HUES48 (cell line): ENCODE data around the gene ATG7.
"Not testable (repeated sequence)": the region's sequence is repeated elsewhere in the genome, so short reads cannot be mapped to it uniquely, and the experiment has no call there.

ENCODE experiments used
- H3K27ac ChIP-seq: one replicate; pipeline ENCODE4 v1.7.0; 2013; ENCODE audit warnings: low read depth, low read length, inconsistent platforms
- H3K27me3 ChIP-seq: 2 replicates; pipeline ENCODE4 v1.6.1; 2013; ENCODE audit warnings: mild to moderate bottlenecking, low read length; ENCODE audit not compliant: control insufficient read depth, insufficient read depth
- H3K36me3 ChIP-seq: 2 replicates; pipeline ENCODE4 v1.6.1; 2013; ENCODE audit warnings: low read length; ENCODE audit not compliant: control insufficient read depth, insufficient read depth
- H3K4me1 ChIP-seq: 2 replicates; pipeline ENCODE4 v1.6.1; 2013; ENCODE audit warnings: mild to moderate bottlenecking, low read length; ENCODE audit not compliant: control insufficient read depth, insufficient read depth
- H3K4me3 ChIP-seq: 2 replicates; pipeline ENCODE4 v1.5.1; 2013; ENCODE audit warnings: mild to moderate bottlenecking, low read depth, low read length
- H3K9ac ChIP-seq: 2 replicates; pipeline ENCODE4 v1.6.1; 2013; ENCODE audit warnings: mild to moderate bottlenecking, low read depth, low read length, moderate library complexity
- H3K9me3 ChIP-seq: 2 replicates; pipeline ENCODE4 v1.6.1; 2013; ENCODE audit warnings: low read length; ENCODE audit not compliant: control insufficient read depth, insufficient read depth

The ATG7 gene

DNA sequence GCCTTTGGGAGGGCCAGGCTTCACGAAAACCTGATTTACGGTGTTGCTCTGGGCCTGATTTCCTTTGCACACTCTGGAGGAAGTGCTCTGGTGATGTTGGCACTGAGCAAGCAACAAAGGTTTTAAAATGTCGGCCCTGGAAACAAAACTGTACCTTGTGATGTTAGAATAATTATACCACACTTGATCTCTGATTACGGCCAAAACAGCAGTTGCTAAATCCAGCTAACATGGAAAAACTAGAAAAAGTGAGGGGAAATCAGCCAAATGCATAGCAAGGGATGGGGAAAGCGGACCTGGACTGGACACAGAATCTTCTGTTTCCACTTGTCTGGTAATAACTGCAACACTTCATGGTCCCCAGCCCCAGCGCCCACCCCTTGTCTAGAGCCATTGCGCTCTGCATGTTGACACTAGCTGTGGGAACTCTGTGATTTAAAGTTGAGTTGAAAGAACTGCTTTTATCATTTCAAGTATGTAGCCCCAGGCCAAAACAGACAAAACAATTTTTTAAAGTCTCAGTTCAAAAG lies 251.4 kb downstream of the ATG7 start:
- no peak overlapping the region for H3K9ac ChIP-seq
- no peaks in the 10 kb centered on the region for H3K36me3 ChIP-seq
- no peaks in the 10 kb centered on the region for H3K9me3 ChIP-seq
- no peak overlapping the region for H3K4me3 ChIP-seq
- peaks cover 6% of the 10 kb centered on the region; the same call in 1 of the 2 replicates for H3K4me1 ChIP-seq
- H3K27ac ChIP-seq = no peak overlapping the region
- no peaks in the 10 kb centered on the region for H3K27me3 ChIP-seq

DNA sequence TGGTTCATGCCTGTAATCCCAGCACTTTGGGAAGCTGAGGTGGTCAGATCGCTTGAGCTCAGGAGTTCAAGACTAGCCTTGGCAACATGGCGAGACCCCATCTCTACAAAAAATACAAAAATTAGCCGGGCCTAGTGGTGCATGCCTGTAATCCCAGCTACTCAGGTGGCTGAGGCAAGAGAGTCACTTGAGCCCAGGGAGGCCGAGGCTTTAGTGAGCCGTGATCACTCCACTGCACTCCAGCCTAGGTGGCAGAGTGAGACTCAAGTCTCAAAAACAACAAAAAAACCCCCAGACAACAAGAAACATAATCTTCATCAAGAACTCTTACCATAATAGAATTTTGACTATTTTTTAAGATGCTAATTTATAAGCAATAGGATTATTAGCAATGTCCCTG lies 253.9 kb downstream of the ATG7 start:
- H3K27ac ChIP-seq, H3K4me1 ChIP-seq, H3K36me3 ChIP-seq, H3K9me3 ChIP-seq, H3K9ac ChIP-seq, H3K27me3 ChIP-seq, H3K4me3 ChIP-seq: not testable (repeated sequence)

DNA sequence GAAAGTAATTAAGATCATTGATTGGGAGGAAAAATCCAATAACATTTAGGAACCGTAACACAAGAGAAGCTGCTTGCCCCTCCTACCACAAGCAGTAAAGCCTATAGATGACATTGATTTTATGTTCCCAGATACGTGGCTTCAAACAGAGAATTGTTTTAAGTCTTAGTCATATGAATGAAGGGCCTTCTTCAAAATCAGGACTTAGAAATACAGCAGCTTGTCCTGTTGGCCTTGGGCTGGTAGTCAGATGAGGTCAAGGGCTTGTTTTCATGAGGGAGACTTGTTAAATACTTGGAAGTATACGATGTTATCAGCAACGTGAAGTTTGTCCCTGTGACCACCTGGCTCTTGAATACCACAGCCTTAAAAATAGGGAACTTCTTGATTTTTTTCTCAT lies 257.1 kb downstream of the ATG7 start:
- H3K9me3 ChIP-seq = no peaks in the 10 kb centered on the region
- no peak overlapping the region for H3K27ac ChIP-seq
- no peaks in the 10 kb centered on the region for H3K36me3 ChIP-seq
- H3K27me3 ChIP-seq = no peaks in the 10 kb centered on the region
- no peak overlapping the region for H3K9ac ChIP-seq
- H3K4me3 ChIP-seq = no peak overlapping the region
- no peaks in the 10 kb centered on the region for H3K4me1 ChIP-seq

DNA sequence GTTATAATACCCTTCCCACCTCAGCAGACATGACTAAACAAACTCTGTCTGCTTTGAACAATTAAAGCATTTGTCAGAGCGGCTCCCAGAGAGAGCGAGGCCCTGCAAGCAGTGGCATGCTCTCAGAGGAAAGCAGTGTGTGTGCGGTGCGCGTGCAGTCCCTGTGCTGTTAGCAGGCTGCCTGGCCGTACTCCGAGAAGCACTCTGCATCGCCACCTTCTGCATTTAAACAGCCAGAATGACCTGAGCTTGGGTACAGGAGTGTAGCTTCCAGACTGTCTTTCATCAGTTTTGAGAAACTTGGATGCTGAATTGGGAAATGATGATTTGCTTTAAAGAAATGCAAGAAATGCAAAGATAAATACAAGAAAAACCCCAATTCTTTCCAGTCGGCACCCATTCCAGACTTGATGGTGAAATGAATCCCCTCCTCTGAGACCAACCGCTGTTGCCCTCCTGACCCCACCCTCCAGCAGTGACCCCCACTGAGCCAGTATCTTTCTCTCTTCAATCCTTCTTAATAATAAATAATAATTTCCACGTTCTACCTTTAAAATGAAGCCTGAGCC lies 258.0 kb downstream of the ATG7 start:
- Histone ChIP-seq H3K4me1 (no peaks in the 10 kb centered on the region), H3K27me3 (no peaks in the 10 kb centered on the region), H3K27ac (no peak overlapping the region), H3K36me3 (no peaks in the 10 kb centered on the region), H3K4me3 (no peak overlapping the region), H3K9ac (no peak overlapping the region), H3K9me3 (no peaks in the 10 kb centered on the region)

DNA sequence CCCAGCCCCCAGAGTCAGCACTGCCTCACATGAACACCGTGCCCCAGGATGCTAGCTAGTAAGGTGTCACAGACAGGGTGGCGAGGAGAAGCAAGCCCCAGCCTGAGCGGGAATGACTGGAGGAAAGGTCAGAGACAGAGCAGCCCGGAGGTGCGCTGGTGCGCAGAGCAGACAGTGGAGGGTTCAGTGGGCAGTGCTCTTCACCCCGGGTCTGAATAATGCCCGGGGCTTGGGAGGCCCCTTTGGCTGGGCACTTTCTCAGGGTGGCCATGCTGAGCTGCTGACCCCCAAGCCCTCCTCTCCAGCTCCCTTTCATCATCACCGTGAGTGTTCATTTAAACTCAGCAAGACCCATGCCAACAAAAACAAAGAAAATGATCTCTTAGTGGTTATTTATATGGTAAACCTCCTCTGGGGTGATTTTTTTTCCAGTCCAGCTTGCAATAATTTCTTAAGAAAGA lies 260.8 kb downstream of the ATG7 start:
- no peaks in the 10 kb centered on the region for H3K4me1 ChIP-seq
- H3K9me3 ChIP-seq = no peaks in the 10 kb centered on the region
- H3K36me3 ChIP-seq = no peaks in the 10 kb centered on the region
- no peak overlapping the region for H3K9ac ChIP-seq
- H3K4me3 ChIP-seq = no peak overlapping the region
- no peaks in the 10 kb centered on the region for H3K27me3 ChIP-seq
- H3K27ac ChIP-seq = no peak overlapping the region

DNA sequence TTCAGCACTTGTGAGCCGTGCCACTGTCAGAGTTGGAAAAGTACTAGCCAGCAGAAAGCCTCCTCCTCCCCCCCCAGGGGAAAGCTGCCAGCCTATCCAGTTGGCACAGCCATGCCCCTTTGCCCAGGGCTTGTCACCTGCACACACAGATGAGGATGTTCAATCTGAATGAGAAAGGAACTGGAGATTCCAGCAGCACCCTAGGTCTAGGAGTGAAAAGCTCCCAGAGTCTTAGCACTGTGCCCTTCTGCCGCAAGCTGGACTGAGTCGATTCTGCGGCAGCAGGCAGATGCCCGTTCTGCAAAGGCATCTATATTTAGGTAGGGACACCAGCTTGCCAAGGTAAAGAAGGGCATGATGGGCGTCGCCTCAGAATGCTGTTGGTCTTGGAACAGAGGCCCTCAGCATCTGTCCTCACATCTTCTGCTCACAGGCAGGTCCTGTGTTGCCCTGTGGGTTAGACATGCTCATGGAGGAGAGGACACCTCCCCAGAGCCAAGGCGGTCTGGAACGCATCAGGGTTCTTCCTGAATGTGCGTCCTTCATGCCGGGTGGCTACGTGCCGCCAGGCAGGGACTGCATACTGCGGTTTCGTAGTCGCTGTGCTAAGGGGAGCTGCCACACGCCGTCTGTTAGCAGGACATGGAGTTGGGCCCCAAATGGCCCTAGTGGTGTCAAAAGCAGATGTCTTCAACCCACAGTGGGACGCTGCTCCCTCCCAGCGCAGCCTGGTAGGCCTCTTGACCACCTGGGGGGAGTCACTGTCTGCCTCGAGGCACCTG lies 262.0 kb downstream of the ATG7 start:
- H3K4me3 ChIP-seq = no peak overlapping the region
- no peaks in the 10 kb centered on the region for H3K36me3 ChIP-seq
- no peaks in the 10 kb centered on the region for H3K9me3 ChIP-seq
- H3K27me3 ChIP-seq = no peaks in the 10 kb centered on the region
- no peak overlapping the region for H3K9ac ChIP-seq
- H3K27ac ChIP-seq = no peak overlapping the region
- H3K4me1 ChIP-seq = no peaks in the 10 kb centered on the region

DNA sequence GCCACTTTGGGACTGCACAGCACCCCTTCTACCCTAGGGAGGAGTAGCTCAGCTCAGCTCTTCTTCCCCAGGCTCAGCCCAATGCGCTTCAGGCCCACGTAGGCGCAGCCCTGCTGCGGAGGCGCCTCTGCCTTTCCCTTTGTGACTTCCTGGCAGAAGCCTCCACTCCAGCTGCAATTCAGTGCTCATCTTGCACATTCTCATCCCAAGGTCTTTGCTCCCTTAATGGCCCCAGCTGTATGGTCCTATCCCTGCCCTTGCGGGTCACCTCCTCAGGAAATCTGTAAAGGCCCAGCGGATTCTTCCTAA lies 262.6 kb downstream of the ATG7 start:
- H3K36me3 ChIP-seq = no peaks in the 10 kb centered on the region
- no peak overlapping the region for H3K4me3 ChIP-seq
- H3K27me3 ChIP-seq = no peaks in the 10 kb centered on the region
- no peaks in the 10 kb centered on the region for H3K4me1 ChIP-seq
- no peak overlapping the region for H3K9ac ChIP-seq
- H3K27ac ChIP-seq = no peak overlapping the region
- H3K9me3 ChIP-seq = no peaks in the 10 kb centered on the region

DNA sequence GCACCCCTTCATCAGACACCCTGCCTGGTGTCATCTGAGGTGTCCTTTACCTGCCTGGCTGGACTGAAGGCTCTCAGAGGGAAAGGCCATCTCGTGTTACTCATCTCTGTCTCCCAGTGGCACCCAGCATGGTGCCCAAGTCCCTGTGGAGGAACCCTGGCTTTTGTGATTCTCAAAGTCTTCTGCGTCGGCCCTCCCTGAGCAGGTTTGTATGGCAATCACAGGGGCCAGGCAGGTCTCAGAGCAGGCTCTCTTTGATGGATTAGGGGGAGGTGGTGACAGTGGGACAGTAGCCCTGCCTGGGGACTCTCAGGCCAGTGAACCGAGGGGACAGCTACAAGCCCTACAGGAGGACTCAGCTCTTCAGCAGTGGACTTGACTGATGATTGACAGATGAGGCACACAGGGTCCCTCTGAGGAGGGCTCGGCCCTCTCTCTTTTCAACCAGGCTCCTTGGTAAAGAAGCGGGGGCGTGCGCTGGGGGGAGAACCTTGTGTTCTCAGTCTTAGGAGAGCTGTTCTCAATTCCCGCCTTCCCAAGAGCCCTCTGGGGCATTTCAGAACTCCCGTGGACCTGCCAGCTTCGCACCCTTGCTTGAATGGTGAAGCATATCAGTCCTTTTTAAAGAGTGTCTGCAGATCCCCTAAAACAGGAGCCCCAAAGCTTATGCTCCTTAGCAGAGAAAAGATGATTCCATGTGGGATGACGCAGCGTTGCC lies 263.2 kb downstream of the ATG7 start:
- H3K9me3 ChIP-seq = no peaks in the 10 kb centered on the region
- no peaks in the 10 kb centered on the region for H3K4me1 ChIP-seq
- no peak overlapping the region for H3K27ac ChIP-seq
- H3K27me3 ChIP-seq = no peaks in the 10 kb centered on the region
- H3K4me3 ChIP-seq = no peak overlapping the region
- H3K9ac ChIP-seq = no peak overlapping the region
- no peaks in the 10 kb centered on the region for H3K36me3 ChIP-seq

DNA sequence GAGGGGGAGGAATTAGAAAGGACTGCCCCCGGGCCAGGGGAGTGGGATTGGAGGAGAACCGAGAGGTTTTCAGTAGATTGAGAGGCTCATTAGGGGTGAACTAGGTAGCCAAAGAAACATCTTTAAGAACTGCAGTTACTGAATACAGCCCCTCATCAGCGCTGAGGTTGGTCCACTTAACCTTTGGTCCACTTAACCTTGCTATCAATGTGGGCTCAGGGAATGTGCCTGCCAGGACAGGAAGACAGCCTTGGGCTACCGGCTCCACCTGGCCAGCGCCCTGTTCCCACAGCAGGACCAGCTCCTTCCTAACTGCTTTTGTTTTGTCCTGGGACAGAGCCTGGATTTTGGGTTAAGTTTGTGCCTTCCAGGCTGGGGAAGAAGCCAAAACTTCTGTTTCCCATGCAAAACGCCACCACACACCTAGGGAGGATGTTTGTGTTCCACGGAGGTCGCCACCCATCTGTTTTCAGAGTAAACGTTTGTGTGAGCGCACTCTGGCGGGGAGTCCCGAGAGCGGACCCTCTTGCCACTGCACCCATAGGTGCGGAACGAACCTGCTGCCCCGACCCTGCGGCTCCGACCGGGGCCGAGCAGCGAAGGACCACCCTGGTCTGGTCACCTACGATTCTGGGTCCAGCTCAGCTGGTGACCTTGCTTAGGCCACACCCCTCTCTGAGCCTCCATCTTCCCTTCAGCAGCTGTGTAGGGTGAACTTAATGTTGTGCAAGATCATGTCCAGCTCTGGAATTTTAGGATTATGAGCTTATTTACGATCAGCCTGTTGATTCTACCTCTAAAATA lies 264.1 kb downstream of the ATG7 start:
- Histone ChIP-seq H3K9me3 (no peaks in the 10 kb centered on the region), H3K27me3 (no peaks in the 10 kb centered on the region), H3K4me1 (no peaks in the 10 kb centered on the region), H3K4me3 (no peak overlapping the region), H3K9ac (no peak overlapping the region), H3K36me3 (no peaks in the 10 kb centered on the region), H3K27ac (no peak overlapping the region)

DNA sequence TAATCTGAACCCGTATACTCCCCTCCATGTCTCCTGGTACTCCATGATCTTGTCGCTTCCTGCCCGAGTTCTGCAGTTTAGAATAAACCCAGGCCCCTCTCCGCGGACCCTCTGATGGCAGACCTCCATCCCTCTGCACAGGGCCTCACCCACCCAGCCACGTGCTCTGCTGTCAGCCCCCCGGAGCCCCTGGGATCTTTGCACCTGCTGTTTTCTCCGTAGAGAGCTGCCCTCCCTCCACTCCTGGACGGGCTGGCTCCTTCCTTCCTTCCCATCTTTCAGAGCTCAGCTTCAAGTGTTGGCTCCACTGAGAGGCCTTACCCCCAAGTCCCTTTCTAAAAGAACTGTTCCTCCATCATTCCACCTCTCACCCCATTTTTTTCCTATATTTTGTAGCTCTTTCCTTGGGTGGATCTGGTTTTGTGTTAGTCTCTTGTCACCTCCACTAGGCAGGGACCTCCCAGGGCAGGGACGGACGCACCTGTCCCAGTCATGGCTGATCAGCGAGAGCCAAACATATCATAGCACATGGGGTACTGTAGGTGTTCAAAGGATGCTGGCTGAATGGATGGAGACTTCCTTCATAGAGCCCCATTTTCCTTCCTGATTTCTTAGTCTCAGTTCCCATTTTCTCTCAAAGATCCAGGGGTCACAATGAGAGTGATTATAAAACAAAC lies 264.9 kb downstream of the ATG7 start:
- Histone ChIP-seq H3K4me1 (no peaks in the 10 kb centered on the region), H3K27me3 (no peaks in the 10 kb centered on the region), H3K4me3 (no peak overlapping the region), H3K9ac (no peak overlapping the region), H3K27ac (no peak overlapping the region), H3K36me3 (no peaks in the 10 kb centered on the region), H3K9me3 (no peaks in the 10 kb centered on the region)
